Endothelial cell of coronary artery (primary cell): ENCODE data around the gene KIAA2012. TPM values are rescaled to one million over a fixed set of nuclear protein-coding genes. Genes with fewer than 3 reads are reported as not detected.

ENCODE experiments used
- total RNA-seq: library from RNA; depleted of rRNA; stranded (reverse); fragments of >200 nt; gene quantifications from 2 replicates; pipeline ENCODE4 v1.2.3, GENCODE V29; 2014

KIAA2012 gene
- total RNA-seq, result not detected in 2 replicates

GRCh38 chr2:202072737-202073401 lies at the start of gene KIAA2012:
Gene KIAA2012 (plus strand): TSS chr2:202073255. CDS start chr2:202073628, 373 bp downstream.

DNA sequence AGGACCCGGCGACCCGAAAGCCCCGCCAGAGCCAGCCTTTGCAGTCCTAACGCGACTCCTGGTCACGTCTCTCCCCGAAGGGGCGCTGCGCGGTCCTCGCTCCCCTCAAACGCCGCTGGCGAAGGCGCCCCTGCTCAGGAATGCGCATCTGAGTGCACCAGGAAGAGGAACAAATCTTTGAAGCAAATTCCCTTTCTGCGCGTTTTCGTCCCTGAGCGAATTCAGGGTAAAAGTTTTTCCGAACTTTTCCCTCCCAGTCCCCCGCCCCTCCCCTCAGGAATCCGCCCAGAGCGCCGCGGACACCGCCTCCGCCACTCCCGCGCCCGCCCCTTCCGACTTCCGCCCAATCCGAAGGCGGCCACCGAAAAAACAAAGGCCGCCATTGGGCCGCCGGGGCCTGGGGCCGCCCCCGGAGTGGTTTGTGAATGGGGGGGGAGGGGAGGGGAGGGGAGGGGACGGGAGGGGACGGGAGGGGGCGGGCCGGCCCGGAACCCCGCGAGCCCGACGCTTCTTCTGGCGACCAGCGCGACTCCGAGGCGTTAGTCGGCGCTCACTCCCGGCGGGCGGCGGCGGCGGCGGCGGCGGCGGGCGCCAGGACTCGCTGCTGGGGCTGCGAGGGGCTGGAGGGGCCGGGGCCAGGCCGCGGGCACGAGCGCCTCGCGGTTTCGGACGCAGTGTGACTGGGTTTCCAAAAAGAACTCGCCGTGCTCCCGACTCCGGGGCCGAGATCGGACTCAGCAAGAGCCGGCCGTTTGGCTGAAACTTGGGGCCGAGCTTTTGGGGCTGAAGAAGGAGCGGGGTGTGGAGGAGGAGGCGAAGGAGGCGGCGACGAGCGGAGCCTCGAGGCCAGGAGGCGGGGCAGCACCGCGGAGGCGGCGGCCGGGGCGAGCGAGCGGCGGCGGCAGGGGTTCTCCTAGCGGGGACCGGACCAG lies 39.5 kb upstream of the KIAA2012 start, which contains the start of gene FZD7:
Gene FZD7, plus strand, starts transcription at position 539 of the 932 bp plus-strand sequence. CDS start 793 bp downstream, outside the sequence.

DNA sequence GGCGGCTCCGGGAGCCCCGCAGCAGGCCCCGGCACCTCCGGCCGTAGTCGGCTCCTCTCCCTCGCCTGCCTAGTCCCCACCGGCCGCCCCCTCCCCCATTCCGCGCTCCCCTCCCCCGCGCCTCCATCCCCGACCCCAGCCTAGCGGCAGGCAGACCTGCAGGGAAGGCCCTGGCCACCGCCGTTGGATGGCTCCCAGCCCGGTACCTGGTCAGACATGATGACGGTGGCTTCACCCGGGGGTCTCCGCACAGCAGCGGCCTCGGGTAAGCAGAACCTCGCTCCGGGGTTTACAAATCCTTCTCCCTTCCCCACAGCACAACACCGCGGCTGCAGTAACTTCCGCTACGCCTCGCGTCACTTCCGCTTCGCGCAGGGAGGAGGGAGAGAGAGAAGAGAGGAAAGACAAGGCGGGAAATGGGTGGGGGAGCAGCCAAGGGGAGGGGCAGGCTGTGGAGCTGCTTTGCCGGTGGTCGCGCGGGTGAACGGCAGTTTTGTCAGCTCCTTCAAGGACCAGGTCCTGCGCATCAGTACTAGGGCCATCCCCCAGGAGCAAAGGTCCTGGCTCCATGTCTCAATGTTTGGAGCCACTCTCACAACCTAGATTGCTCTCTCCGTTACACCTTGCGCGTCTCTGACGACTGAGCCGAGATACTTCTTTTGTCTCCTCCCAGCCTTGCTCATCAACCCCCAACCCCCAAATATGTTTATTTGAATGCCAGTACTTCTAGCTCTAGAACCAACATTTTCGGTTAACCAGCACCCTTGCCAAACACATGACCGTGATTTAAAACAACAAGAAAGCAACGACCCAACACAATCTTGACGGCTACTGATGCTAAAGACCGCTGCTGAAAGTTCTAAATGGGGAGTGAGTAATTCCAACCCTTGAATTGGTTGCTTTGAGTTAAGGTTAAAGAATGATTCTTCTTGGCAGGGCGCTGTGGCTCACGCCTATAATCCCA lies 165.5 kb downstream of the KIAA2012 start, which contains the start of gene SUMO1:
Gene SUMO1, minus strand, starts transcription at position 364 of the 964 bp plus-strand sequence. Its CDS starts 146 bp downstream, at position 218.

Other genes with a start within 250 kb of the KIAA2012 start
- gene FZD7, start 39.4 kb upstream of the KIAA2012 start, total RNA-seq, result 0.36 and 0.85 TPM in 2 replicates
- gene SUMO1, start 165.3 kb downstream of the KIAA2012 start, total RNA-seq, result 96.3 and 104 TPM in 2 replicates
- 58.2 and 66.0 TPM in 2 replicates for gene NOP58, start 192.5 kb downstream of the KIAA2012 start, total RNA-seq